ENCODE results near the gene ING2.

ING2 gene

GRCh38 chr4:183468210-183469095, 36.4 kb upstream of the ING2 start:
- ChIA-PET POLR2A (no interaction called here), CTCF (interaction anchor here (0.8 to 4.5 kb wide), 7 partner anchors 9 to 168 kb away, joined by 3 to 54 read pairs (median 4); no protein-coding TSS in a partner anchor)
- DNase-seq (ENCODE audit: low read depth, low spot score) = no peak
- TF ChIP-seq, protein P1, sequence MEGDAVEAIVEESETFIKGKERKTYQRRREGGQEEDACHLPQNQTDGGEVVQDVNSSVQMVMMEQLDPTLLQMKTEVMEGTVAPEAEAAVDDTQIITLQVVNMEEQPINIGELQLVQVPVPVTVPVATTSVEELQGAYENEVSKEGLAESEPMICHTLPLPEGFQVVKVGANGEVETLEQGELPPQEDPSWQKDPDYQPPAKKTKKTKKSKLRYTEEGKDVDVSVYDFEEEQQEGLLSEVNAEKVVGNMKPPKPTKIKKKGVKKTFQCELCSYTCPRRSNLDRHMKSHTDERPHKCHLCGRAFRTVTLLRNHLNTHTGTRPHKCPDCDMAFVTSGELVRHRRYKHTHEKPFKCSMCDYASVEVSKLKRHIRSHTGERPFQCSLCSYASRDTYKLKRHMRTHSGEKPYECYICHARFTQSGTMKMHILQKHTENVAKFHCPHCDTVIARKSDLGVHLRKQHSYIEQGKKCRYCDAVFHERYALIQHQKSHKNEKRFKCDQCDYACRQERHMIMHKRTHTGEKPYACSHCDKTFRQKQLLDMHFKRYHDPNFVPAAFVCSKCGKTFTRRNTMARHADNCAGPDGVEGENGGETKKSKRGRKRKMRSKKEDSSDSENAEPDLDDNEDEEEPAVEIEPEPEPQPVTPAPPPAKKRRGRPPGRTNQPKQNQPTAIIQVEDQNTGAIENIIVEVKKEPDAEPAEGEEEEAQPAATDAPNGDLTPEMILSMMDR (IDR thresholded peaks at IDR 0.05; ENCODE audit: insufficient read depth, low read length, missing control alignments) = no peak
- H3K4me3 ChIP-seq (ENCODE audit: low read depth, low read length) = no peak overlapping the region

GRCh38 chr4:183469285-183469684, 35.6 kb upstream of the ING2 start:
- DNase-seq (ENCODE audit: low read depth, low spot score) = no peak
- no peak overlapping the region for H3K4me3 ChIP-seq (ENCODE audit: low read depth, low read length)
- TF ChIP-seq, protein P1 (IDR thresholded peaks at IDR 0.05; ENCODE audit: insufficient read depth, low read length, missing control alignments) = no peak
- ChIA-PET POLR2A (no interaction called here), CTCF (interaction anchor here (0.8 to 4.5 kb wide), 10 partner anchors 9 to 190 kb away, joined by 3 to 54 read pairs (median 4); partner anchors contain the start of genes RWDD4 and TRAPPC11)

GRCh38 chr4:183469936-183470335, 34.9 kb upstream of the ING2 start:
- no peak for DNase-seq (ENCODE audit: low read depth, low spot score)
- TF ChIP-seq, protein P1 (IDR thresholded peaks at IDR 0.05; ENCODE audit: insufficient read depth, low read length, missing control alignments) = no peak
- ChIA-PET POLR2A (no interaction called here), CTCF (interaction anchor here (0.9 to 4.5 kb wide), 9 partner anchors 11 to 189 kb away, joined by 3 to 54 read pairs (median 4); partner anchors contain the start of genes RWDD4 and TRAPPC11)
- no peak overlapping the region for H3K4me3 ChIP-seq (ENCODE audit: low read depth, low read length)

DNA sequence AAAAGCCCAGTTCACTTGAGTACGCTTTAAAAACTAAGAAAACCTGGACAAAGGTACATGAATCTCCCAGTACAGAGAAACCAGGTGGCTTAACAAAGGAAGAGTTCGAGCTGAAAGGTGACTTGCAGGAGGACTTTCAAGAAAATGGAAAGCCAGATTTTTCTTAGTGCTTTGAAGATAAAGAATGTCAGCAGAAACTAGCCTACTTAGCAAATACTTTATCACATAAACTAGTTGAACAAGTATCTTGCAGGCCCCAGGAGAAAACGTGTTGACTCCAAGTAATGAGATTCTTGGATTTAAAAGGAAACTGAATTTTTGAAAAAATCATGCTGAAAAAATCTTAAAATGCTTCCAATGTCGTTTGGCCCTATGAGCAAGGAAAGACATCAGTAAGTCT, 34.0 kb upstream of the ING2 start:
- POLR2A ChIA-PET = no interaction called here
- TF ChIP-seq, protein P1 (IDR thresholded peaks at IDR 0.05; ENCODE audit: insufficient read depth, low read length, missing control alignments) = no peak

DNA sequence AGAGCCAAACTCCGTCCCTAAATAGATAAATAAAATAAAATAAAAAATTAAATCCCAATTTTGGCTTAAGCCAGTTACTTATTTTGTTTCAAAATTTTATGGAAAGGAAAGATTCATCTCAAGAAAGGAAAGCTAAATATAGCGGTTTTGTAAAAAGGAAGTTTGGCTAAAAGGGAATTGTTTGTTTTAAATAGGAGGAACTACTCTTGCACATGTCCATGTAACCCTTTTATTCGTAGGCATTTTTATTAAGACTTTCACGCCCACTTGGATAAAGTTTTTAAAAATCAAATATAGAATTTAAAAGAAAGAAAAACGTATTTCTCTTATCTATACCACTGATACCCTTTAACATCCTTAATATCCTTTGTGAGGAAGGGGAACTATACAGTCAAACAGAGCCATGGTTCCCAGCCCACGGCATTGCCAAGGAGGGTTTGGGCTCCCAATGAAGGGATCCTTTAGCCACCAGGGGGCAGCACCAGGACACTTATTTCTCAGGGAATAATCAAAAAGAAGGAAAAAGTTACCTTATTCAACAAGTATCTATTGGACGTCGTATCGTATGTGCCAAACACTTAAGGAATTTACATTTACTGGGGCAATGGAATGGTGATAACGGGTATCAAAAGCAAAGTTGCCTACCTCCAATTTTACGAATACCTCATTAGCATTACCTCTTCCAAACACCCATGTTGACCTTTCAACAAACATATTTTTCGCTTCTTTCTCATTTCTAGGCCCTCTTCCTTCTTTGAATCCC, 32.7 kb upstream of the ING2 start:
- no peak overlapping the region for H3K4me3 ChIP-seq (ENCODE audit: low read depth, low read length)
- CTCF ChIA-PET = interaction anchor here (0.7 to 4.5 kb wide), 15 partner anchors 10 to 694 kb away, joined by 3 to 54 read pairs (median 4); no protein-coding TSS in a partner anchor
- DNase-seq (ENCODE audit: low read depth, low spot score) = no peak
- TF ChIP-seq, protein P1 (IDR thresholded peaks at IDR 0.05; ENCODE audit: insufficient read depth, low read length, missing control alignments) = peak; percentile 70
- POLR2A ChIA-PET = no interaction called here

More for the DNA sequence above, 34.0 kb upstream of the ING2 start:
- CTCF ChIA-PET = interaction anchor here (0.6 to 4.5 kb wide), 5 partner anchors 9 to 250 kb away, joined by 3 to 54 read pairs (median 5); no protein-coding TSS in a partner anchor
- no peak overlapping the region for H3K4me3 ChIP-seq (ENCODE audit: low read depth, low read length)
- DNase-seq (ENCODE audit: low read depth, low spot score) = no peak
